Vagina (tissue), 2 donors: ENCODE results near the gene NPAS2. TPM values are rescaled to one million over a fixed set of nuclear protein-coding genes. Genes with fewer than 3 reads are reported as not detected.

Experiments
- DNase-seq, 2 donors: peaks; one replicate each; pipeline ENCODE4 v3.0.0-alpha.2; 2017; ENCODE audit errors: extremely low spot score in 2 of 2
- H3K27ac ChIP-seq: fragments of 200-600 bp; sonication (generic); one replicate; pipeline ENCODE4 v1.5.1; 2019
- H3K27me3 ChIP-seq: fragments of 200-600 bp; sonication (generic); one replicate; pipeline ENCODE4 v1.5.1; 2019
- H3K36me3 ChIP-seq, 2 donors: fragments of 200-600 bp; sonication (generic); one replicate each; pipeline ENCODE4 v1.5.1; 2017 to 2019
- H3K4me1 ChIP-seq: fragments of 200-600 bp; sonication (generic); one replicate; pipeline ENCODE4 v1.5.1; 2019
- H3K4me3 ChIP-seq, 2 donors: fragments of 200-600 bp; sonication (generic); 1 replicate in 1 of 2; 2 replicates in 1 of 2; pipeline ENCODE4 v1.5.1; 2016 to 2019
- H3K9me3 ChIP-seq: fragments of 200-600 bp; sonication (generic); one replicate; pipeline ENCODE4 v1.5.1; 2019
- CTCF ChIP-seq, 3 experiments: fragments of 450-650 bp in 2 of 3; fragments of 200-600 bp in 1 of 3; sonication (generic) in 1 of 3; IDR thresholded peaks; one replicate each; pipeline ENCODE4 v1.5.1; 2017 to 2019; ENCODE audit warnings: antibody characterized with exemption in 3 of 3, mild to moderate bottlenecking in 2 of 3, moderate library complexity in 2 of 3
- POLR2A ChIP-seq, 2 donors: fragments of 450-650 bp; IDR thresholded peaks; one replicate each; pipeline ENCODE4 v1.6.1; 2017; ENCODE audit warnings: antibody characterized with exemption in 2 of 2, mild to moderate bottlenecking in 2 of 2, moderate library complexity in 2 of 2
- POLR2AphosphoS5 ChIP-seq, 2 donors: sonication (generic); formaldehyde crosslinking; IDR thresholded peaks; one replicate each; pipeline ENCODE4 v1.9.0; 2017; ENCODE audit warnings: antibody characterized with exemption in 2 of 2, mild to moderate bottlenecking in 2 of 2, low read depth in 1 of 2; ENCODE audit not compliant: insufficient read depth in 1 of 2
- intact Hi-C: fragments of 100-400 bp; cut with DNase I; formaldehyde crosslinking; loops from one replicate; pipeline ENCODE4 v1.15.1; 2023
- total RNA-seq: library from RNA; depleted of rRNA; stranded (reverse); fragments of >200 nt; gene quantifications from one replicate; pipeline ENCODE4 v1.2.3, GENCODE V29; 2016

Gene NPAS2
- total RNA-seq, 1 donor from 2014 or later, result 37.6 TPM

- Histone ChIP-seq H3K36me3 (no peaks in the 10 kb centered on the region), H3K9me3 (no peaks in the 10 kb centered on the region), H3K4me3 (no peak overlapping the region), H3K4me1 (peaks cover 19% of the 10 kb centered on the region), H3K27me3 (no peaks in the 10 kb centered on the region), H3K27ac (peak overlapping the region; percentile 16)
- TF ChIP-seq POLR2AphosphoS5 (IDR thresholded peaks at IDR 0.05; ENCODE audit: insufficient read depth in 1 of 2, low read depth in 1 of 2), result peak in 1 of 2 donors; percentile 67
- no peak for TF ChIP-seq POLR2A (IDR thresholded peaks at IDR 0.05)
- no peak for TF ChIP-seq CTCF (IDR thresholded peaks at IDR 0.05)
- DNase-seq, result no peak
- intact Hi-C loops, result no loop called here
Observed at GRCh38 chr2:100998235-100998573, 178.3 kb downstream of the NPAS2 start.

- TF ChIP-seq POLR2AphosphoS5 (IDR thresholded peaks at IDR 0.05; ENCODE audit: insufficient read depth in 1 of 2, low read depth in 1 of 2) (no peak), CTCF (IDR thresholded peaks at IDR 0.05) (no peak), POLR2A (IDR thresholded peaks at IDR 0.05) (no peak)
- Histone ChIP-seq H3K36me3 (peaks cover 0 to 13% of the 10 kb centered on the region in 2 donors), H3K4me3 (no peak overlapping the region), H3K27me3 (no peaks in the 10 kb centered on the region), H3K9me3 (no peaks in the 10 kb centered on the region), H3K27ac (no peak overlapping the region), H3K4me1 (peaks cover 37% of the 10 kb centered on the region)
- intact Hi-C loops, result no loop called here
- DNase-seq, result peak in 1 of 2 donors; percentile 49
Observed at GRCh38 chr2:100999995-101000394, 180.1 kb downstream of the NPAS2 start.

- H3K9me3 ChIP-seq, result no peaks in the 10 kb centered on the region
- peak in 1 of 2 donors; percentile 97 for DNase-seq
- peak within 1 kb of the TSS; percentile 83 for H3K27ac ChIP-seq
- H3K4me3 ChIP-seq, result peak within 1 kb of the TSS; percentile 70 to 71
- intact Hi-C loops, result no loop called here
- TF ChIP-seq POLR2AphosphoS5 (IDR thresholded peaks at IDR 0.05; ENCODE audit: insufficient read depth in 1 of 2, low read depth in 1 of 2), result peak; percentile 98 to 100
- TF ChIP-seq POLR2A (IDR thresholded peaks at IDR 0.05), result peak in 1 of 2 donors; percentile 68
- TF ChIP-seq CTCF (IDR thresholded peaks at IDR 0.05), result no peak
- H3K4me1 ChIP-seq, result peaks cover 42% of the 10 kb centered on the region
- peaks cover 0 to 31% of the 10 kb centered on the region in 2 donors for H3K36me3 ChIP-seq
- no peaks in the 10 kb centered on the region for H3K27me3 ChIP-seq
Observed at GRCh38 chr2:101001691-101002561, 182.0 kb downstream of the NPAS2 start, which contains the start of gene RPL31. TSS of gene RPL31 (plus strand) at chr2:101002289. CDS start at chr2:101002702, 413 bp downstream.

- peak overlapping the region; percentile 83 for H3K27ac ChIP-seq
- intact Hi-C loops, result no loop called here
- peak overlapping the region; percentile 70 to 71 for H3K4me3 ChIP-seq
- DNase-seq, result peak in 1 of 2 donors; percentile 85
- peaks cover 42% of the 10 kb centered on the region for H3K4me1 ChIP-seq
- H3K27me3 ChIP-seq, result no peaks in the 10 kb centered on the region
- no peaks in the 10 kb centered on the region for H3K9me3 ChIP-seq
- H3K36me3 ChIP-seq, result peaks cover 0 to 39% of the 10 kb centered on the region in 2 donors
- TF ChIP-seq POLR2AphosphoS5 (IDR thresholded peaks at IDR 0.05; ENCODE audit: insufficient read depth in 1 of 2, low read depth in 1 of 2) (no peak), CTCF (IDR thresholded peaks at IDR 0.05) (no peak), POLR2A (IDR thresholded peaks at IDR 0.05) (no peak)
Observed at GRCh38 chr2:101002562-101003277, 182.8 kb downstream of the NPAS2 start.
